Calu3 (cell line): ENCODE measurements around the gene BBS12. TPM values are rescaled to one million over a fixed set of nuclear protein-coding genes. Genes with fewer than 3 reads are reported as not detected.
A peak's percentile ranks its signal among the peaks of the same experiment; 100 is the strongest.

Source experiments
- BruUV-seq: library from RNA; stranded (reverse); fragments of 400-500 nt; replicated peaks from 2 replicates; lab custom pipeline; 2021; lab: Mats Ljungman, UMichigan
- CTCF ChIA-PET: fragments of 300-600 bp; sonication (Branson Sonifier 250); formaldehyde crosslinking; loops from one replicate; lab custom pipeline; 2022; ENCODE audit warnings: antibody characterized with exemption; lab: Charles Lee
- DNase-seq: peaks from one replicate; pipeline ENCODE4 v3.0.0; 2022
- H3K27ac Mint-ChIP-seq: one replicate; pipeline ENCODE4 v1.8.0; 2022; ENCODE audit warnings: mixed read lengths; ENCODE audit not compliant: unreplicated experiment
- H3K27me3 Mint-ChIP-seq: one replicate; pipeline ENCODE4 v1.8.0; 2022; ENCODE audit warnings: mixed read lengths; ENCODE audit not compliant: unreplicated experiment
- H3K36me3 Mint-ChIP-seq: one replicate; pipeline ENCODE4 v1.8.0; 2022; ENCODE audit warnings: mild to moderate bottlenecking, moderate library complexity, mixed read lengths; ENCODE audit not compliant: insufficient read depth, unreplicated experiment
- H3K4me1 Mint-ChIP-seq: one replicate; pipeline ENCODE4 v1.8.0; 2022; ENCODE audit warnings: mild to moderate bottlenecking, low read depth, mixed read lengths; ENCODE audit not compliant: unreplicated experiment
- H3K4me3 Mint-ChIP-seq: one replicate; pipeline ENCODE4 v1.8.0; 2022; ENCODE audit warnings: mild to moderate bottlenecking, low read depth, moderate library complexity, mixed read lengths; ENCODE audit not compliant: unreplicated experiment
- H3K9me3 Mint-ChIP-seq: one replicate; pipeline ENCODE4 v1.8.0; 2022; ENCODE audit warnings: low read depth, mixed read lengths; ENCODE audit not compliant: unreplicated experiment
- CTCF ChIP-seq: fragments of 200-600 bp; IDR thresholded peaks from one replicate; pipeline ENCODE4 v1.8.0; 2022; ENCODE audit warnings: antibody characterized with exemption; ENCODE audit not compliant: unreplicated experiment
- intact Hi-C: fragments of 100-400 bp; cut with micrococcal nuclease; formaldehyde crosslinking; loops from one replicate; pipeline ENCODE4 v1.10.0; 2022; ENCODE audit not compliant: unreplicated experiment
- total RNA-seq: library from RNA; stranded (reverse); gene quantifications from 2 replicates; pipeline ENCODE4 v1.2.3, GENCODE V29; 2022

Gene BBS12
- total RNA-seq, 1 experiment from 2014 or later = 2.4 TPM

GRCh38 chr4:122758033-122758432 is 25.5 kb downstream of the BBS12 start:
- H3K9me3 Mint-ChIP-seq = no peaks in the 10 kb centered on the region
- no peaks in the 10 kb centered on the region for H3K36me3 Mint-ChIP-seq
- H3K4me1 Mint-ChIP-seq = peaks cover 10% of the 10 kb centered on the region
- BruUV-seq = no TSS peak
- no peaks in the 10 kb centered on the region for H3K27me3 Mint-ChIP-seq
- CTCF ChIA-PET = interaction anchor here (0.8 to 1.3 kb wide), 5 partner anchors 70 to 156 kb away, joined by 3 to 14 read pairs (median 3); no protein-coding TSS in a partner anchor
- DNase-seq = no peak
- peak overlapping the region; percentile 52 for H3K27ac Mint-ChIP-seq
- no peak overlapping the region for H3K4me3 Mint-ChIP-seq
- peak; percentile 21 for TF ChIP-seq CTCF
- intact Hi-C loops = loop anchor here (2.0 kb wide), 1 partner anchor 157 kb away; no protein-coding TSS in a partner anchor

GRCh38 chr4:122759639-122760310 is 27.3 kb downstream of the BBS12 start:
- peak overlapping the region; percentile 35 for H3K27ac Mint-ChIP-seq
- CTCF ChIA-PET = no interaction called here
- H3K4me3 Mint-ChIP-seq = no peak overlapping the region
- H3K9me3 Mint-ChIP-seq = no peaks in the 10 kb centered on the region
- intact Hi-C loops = loop anchor here (2.0 kb wide), 1 partner anchor 155 kb away; no protein-coding TSS in a partner anchor
- H3K27me3 Mint-ChIP-seq = no peaks in the 10 kb centered on the region
- no peak for DNase-seq
- H3K36me3 Mint-ChIP-seq = no peaks in the 10 kb centered on the region
- peaks cover 24% of the 10 kb centered on the region for H3K4me1 Mint-ChIP-seq
- no peak for TF ChIP-seq CTCF
- BruUV-seq = no TSS peak

DNA sequence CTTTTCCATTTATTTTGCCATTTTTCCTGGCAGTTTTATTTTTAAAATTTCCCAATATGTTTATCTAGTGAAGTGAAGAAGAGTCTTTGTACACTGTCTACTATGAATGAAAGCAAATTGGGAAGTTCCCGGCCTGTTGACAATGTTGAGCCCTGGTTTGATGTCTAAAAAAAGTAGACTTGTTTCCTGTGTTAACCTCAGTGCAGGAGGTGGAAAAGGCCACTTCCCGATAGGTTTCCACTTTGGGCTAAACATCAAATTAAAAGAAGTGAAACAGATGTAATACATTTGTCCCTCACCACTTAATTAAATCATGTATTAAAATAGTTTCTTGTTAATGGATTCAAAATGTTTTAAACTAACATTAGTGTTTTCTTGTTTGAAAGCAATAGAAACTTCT is 30.0 kb downstream of the BBS12 start:
- Mint-ChIP-seq H3K27me3 (no peaks in the 10 kb centered on the region), H3K4me1 (peaks cover 29% of the 10 kb centered on the region), H3K4me3 (no peak overlapping the region), H3K36me3 (no peaks in the 10 kb centered on the region), H3K27ac (no peak overlapping the region), H3K9me3 (no peaks in the 10 kb centered on the region)
- TF ChIP-seq CTCF = no peak
- CTCF ChIA-PET = no interaction called here
- intact Hi-C loops = no loop called here
- no TSS peak for BruUV-seq
- no peak for DNase-seq

GRCh38 chr4:122762966-122763716 is 30.6 kb downstream of the BBS12 start:
- CTCF ChIA-PET = interaction anchor here (1.5 kb wide), 1 partner anchor 20 kb away, joined by 3 read pairs; no protein-coding TSS in a partner anchor
- H3K9me3 Mint-ChIP-seq = no peaks in the 10 kb centered on the region
- H3K4me1 Mint-ChIP-seq = peaks cover 23% of the 10 kb centered on the region
- no peak for DNase-seq
- H3K4me3 Mint-ChIP-seq = no peak overlapping the region
- BruUV-seq = no TSS peak
- no peaks in the 10 kb centered on the region for H3K36me3 Mint-ChIP-seq
- no peaks in the 10 kb centered on the region for H3K27me3 Mint-ChIP-seq
- intact Hi-C loops = no loop called here
- no peak for TF ChIP-seq CTCF
- no peak overlapping the region for H3K27ac Mint-ChIP-seq
